H1 (cell line): ENCODE measurements around the gene GSG1L. TPM values are rescaled to one million over a fixed set of nuclear protein-coding genes. Genes with fewer than 3 reads are reported as not detected.

ENCODE experiments used
- CTCF ChIA-PET: fragments of 300-600 bp; sonication (Branson Sonifier 250); formaldehyde crosslinking; loops from one replicate; lab custom pipeline; 2021; ENCODE audit not compliant: partially characterized antibody; lab: Charles Lee
- POLR2A ChIA-PET: fragments of 300-600 bp; sonication (Branson Sonifier 250); formaldehyde crosslinking; loops from one replicate; lab custom pipeline; 2021; ENCODE audit warnings: inconsistent platforms; ENCODE audit not compliant: partially characterized antibody; lab: Charles Lee
- DNase-seq, 2 experiments: peaks; one replicate each; pipeline versions ENCODE4 v3.0.0 to v3.0.0-alpha.2; 2010 to 2022; ENCODE audit warnings: low spot score in 2 of 2, low read depth in 1 of 2, mixed read lengths in 1 of 2
- FAIRE-seq: peaks from 2 replicates; lab custom pipeline; 2011; peaks lifted over from hg19 to GRCh38; lab: Jason Lieb, UNC
- H2AFZ ChIP-seq: 2 replicates; pipeline ENCODE4 v1.8.1; 2012; ENCODE audit warnings: low read length, inconsistent platforms
- H2AK5ac ChIP-seq: 2 replicates; pipeline ENCODE4 v1.6.1; 2013; ENCODE audit warnings: low read depth, low read length
- H2BK120ac ChIP-seq: replicated peaks from 2 replicates; pipeline ENCODE3; 2013; ENCODE audit warnings: low read depth, low read length, inconsistent platforms
- H2BK12ac ChIP-seq: 2 replicates; pipeline ENCODE4 v1.6.1; 2013; ENCODE audit warnings: low read depth, low read length
- H2BK15ac ChIP-seq: 2 replicates; pipeline ENCODE4 v1.6.1; 2013; ENCODE audit warnings: low read length
- H2BK20ac ChIP-seq: 2 replicates; pipeline ENCODE4 v1.6.1; 2013; ENCODE audit warnings: low read length
- H2BK5ac ChIP-seq: 2 replicates; pipeline ENCODE4 v1.6.1; 2013; ENCODE audit warnings: low read depth, low read length
- H3K14ac ChIP-seq: 2 replicates; pipeline ENCODE4 v1.6.1; 2013; ENCODE audit warnings: inconsistent platforms; ENCODE audit not compliant: insufficient read length
- H3K18ac ChIP-seq: 2 replicates; pipeline ENCODE4 v1.6.1; 2013; ENCODE audit warnings: low read length; ENCODE audit errors: extremely low read depth
- H3K23ac ChIP-seq: 2 replicates; pipeline ENCODE4 v1.6.1; 2013; ENCODE audit warnings: inconsistent platforms; ENCODE audit not compliant: insufficient read length
- H3K23me2 ChIP-seq: 2 replicates; pipeline ENCODE4 v1.6.1; 2013; ENCODE audit warnings: low read depth, low read length
- H3K27ac ChIP-seq: 2 replicates; pipeline ENCODE4 v1.6.1; 2011; ENCODE audit warnings: low read depth, low read length, inconsistent platforms
- H3K27me3 ChIP-seq, 4 experiments: replicated peaks in 1 of 4; 1 replicate in 1 of 4; 2 replicates in 3 of 4; pipeline versions ENCODE4 v1.6.1 to v1.8.1; 2011 to 2013; ENCODE audit warnings: low read length in 3 of 4, mild to moderate bottlenecking in 3 of 4, inconsistent platforms in 2 of 4, mixed read lengths in 2 of 4, moderate library complexity in 1 of 4; ENCODE audit not compliant: control insufficient read depth in 3 of 4, insufficient read depth in 3 of 4; ENCODE audit errors: extremely low read depth in 1 of 4
- H3K36me3 ChIP-seq, 4 experiments: 2 replicates each; pipeline versions ENCODE4 v1.6.1 to v1.8.1; 2011 to 2013; ENCODE audit warnings: mild to moderate bottlenecking in 4 of 4, low read length in 3 of 4, moderate library complexity in 2 of 4, control low read depth in 1 of 4, inconsistent platforms in 1 of 4; ENCODE audit not compliant: insufficient read depth in 4 of 4, control insufficient read depth in 2 of 4
- H3K4ac ChIP-seq: replicated peaks from 2 replicates; pipeline ENCODE3; 2013; ENCODE audit warnings: low read length, low read depth, mixed read lengths, inconsistent platforms; ENCODE audit not compliant: insufficient read length
- H3K4me1 ChIP-seq, 4 experiments: replicated peaks in 1 of 4; 1 replicate in 1 of 4; 2 replicates in 3 of 4; pipeline versions ENCODE4 v1.6.1 to v1.8.1; 2011 to 2013; ENCODE audit warnings: low read length in 3 of 4, inconsistent platforms in 2 of 4, mixed read lengths in 1 of 4; ENCODE audit not compliant: insufficient read depth in 4 of 4, control insufficient read depth in 3 of 4
- H3K4me2 ChIP-seq, 2 experiments: 2 replicates each; pipeline versions ENCODE4 v1.6.1 to v1.8.1; 2011 to 2013; ENCODE audit warnings: low read depth in 2 of 2, low read length in 2 of 2, control low read depth in 1 of 2, inconsistent platforms in 1 of 2, mild to moderate bottlenecking in 1 of 2; ENCODE audit not compliant: insufficient read depth in 1 of 2
- H3K4me3 ChIP-seq, 4 experiments: fragments of 200-600, 300-600 bp in 1 of 4; sonication (generic), shearing (Covaris generic), sonication (Bioruptor Twin) in 1 of 4; 2 replicates each; pipeline versions ENCODE4 v1.5.1 to v1.8.1; 2011 to 2016; ENCODE audit warnings: low read length in 4 of 4, low read depth in 3 of 4, control low read depth in 2 of 4, inconsistent platforms in 2 of 4, mild to moderate bottlenecking in 2 of 4, mixed read lengths in 1 of 4, moderate library complexity in 1 of 4; ENCODE audit not compliant: insufficient read depth in 2 of 4; ENCODE audit errors: extremely low read depth in 1 of 4
- H3K56ac ChIP-seq: replicated peaks from 2 replicates; pipeline ENCODE3; 2013; ENCODE audit warnings: low read depth, mild to moderate bottlenecking, mixed read lengths, low read length, inconsistent platforms; ENCODE audit not compliant: insufficient read length
- H3K79me1 ChIP-seq: 2 replicates; pipeline ENCODE4 v1.6.1; 2013; ENCODE audit warnings: low read depth, low read length, control low read depth
- H3K79me2 ChIP-seq, 2 experiments: 2 replicates each; pipeline versions ENCODE4 v1.6.1 to v1.8.1; 2012 to 2013; ENCODE audit warnings: low read length in 2 of 2, mild to moderate bottlenecking in 2 of 2, inconsistent platforms in 1 of 2; ENCODE audit not compliant: insufficient read depth in 2 of 2, control insufficient read depth in 1 of 2
- H3K9ac ChIP-seq, 4 experiments: replicated peaks in 1 of 4; 1 replicate in 1 of 4; 2 replicates in 3 of 4; pipeline versions ENCODE4 v1.6.1 to v1.8.1; 2011 to 2013; ENCODE audit warnings: low read depth in 3 of 4, low read length in 3 of 4, control low read depth in 2 of 4, mild to moderate bottlenecking in 2 of 4, moderate library complexity in 2 of 4, inconsistent platforms in 1 of 4; ENCODE audit errors: extremely low read depth in 1 of 4
- H3K9me3 ChIP-seq, 2 experiments: 2 replicates each; pipeline versions ENCODE4 v1.6.1 to v1.8.1; 2012 to 2013; ENCODE audit warnings: mild to moderate bottlenecking in 2 of 2, moderate library complexity in 2 of 2, control low read depth in 1 of 2, inconsistent platforms in 1 of 2, low read depth in 1 of 2, low read length in 1 of 2, mixed read lengths in 1 of 2; ENCODE audit not compliant: insufficient read depth in 2 of 2
- H4K20me1 ChIP-seq, 2 experiments: replicated peaks in 1 of 2; 2 replicates each; pipeline versions ENCODE3 to v1.8.1; 2011 to 2013; ENCODE audit warnings: inconsistent platforms in 2 of 2, low read length in 2 of 2, mild to moderate bottlenecking in 1 of 2; ENCODE audit not compliant: insufficient read depth in 2 of 2, control insufficient read depth in 1 of 2
- H4K5ac ChIP-seq: 2 replicates; pipeline ENCODE4 v1.6.1; 2013; ENCODE audit warnings: low read length, low read depth, mixed read lengths, inconsistent platforms; ENCODE audit not compliant: insufficient read length
- H4K8ac ChIP-seq: 2 replicates; pipeline ENCODE4 v1.8.0; 2013; ENCODE audit warnings: mild to moderate bottlenecking, moderate library complexity, low read length, inconsistent platforms; ENCODE audit not compliant: insufficient read depth; ENCODE audit errors: extremely low read depth
- H4K91ac ChIP-seq: replicated peaks from 2 replicates; pipeline ENCODE3; 2013; ENCODE audit warnings: low read length, mixed read lengths, inconsistent platforms; ENCODE audit not compliant: insufficient read length
- RNF2 ChIP-seq: fragments of 200-900, 300-1000 bp; sonication (generic); IDR thresholded peaks from 2 replicates; pipeline ENCODE4 v1.7.1; 2016; ENCODE audit warnings: borderline replicate concordance, low read depth, mild to moderate bottlenecking, antibody characterized with exemption, low read length; ENCODE audit not compliant: poor library complexity, severe bottlenecking; ENCODE audit errors: missing control alignments
- WGBS, 2 experiments: shearing (Covaris generic) in 1 of 2; methylation state at CpG; one replicate each; pipeline versions ENCODE4 v1.1.6 to v1.1.7; 2013 to 2015; ENCODE audit warnings: low lambda C conversion rate in 2 of 2, mixed read lengths in 2 of 2, inconsistent platforms in 1 of 2, low coverage in 1 of 2, missing lambda C conversion rate in 1 of 2; ENCODE audit not compliant: insufficient replicate concordance in 2 of 2, insufficient coverage in 1 of 2, insufficient read length in 1 of 2; ENCODE audit errors: extremely low coverage in 1 of 2, missing lambda C conversion rate in 1 of 2; 5-methylcytosine and 5-hydroxymethylcytosine counted together
- polyA plus RNA-seq, 7 experiments: library from polyadenylated mRNA; depleted of rRNA in 3 of 7; stranded (reverse) in 5 of 7; unstranded in 2 of 7; fragments of >200 nt in 5 of 7; fragments of 200-250 nt in 2 of 7; gene quantifications; 1 replicate in 5 of 7; 2 replicates in 1 of 7; 4 replicates in 1 of 7; pipeline versions ENCODE4 v1.2.1 to v1.2.3, GENCODE V29; 2011 to 2013; ENCODE audit warnings: missing spikeins in 2 of 7, mixed read lengths in 2 of 7
- total RNA-seq: library from RNA; stranded (reverse); fragmentation: NEBNext Ultra II Directional; extraction: Animal tissue kit (Norgen Biotek cat#: 25700); gene quantifications from 2 replicates; pipeline ENCODE4 v1.2.1, GENCODE V29; 2021

The GSG1L gene
- total and polyA plus RNA-seq, 2 of the 8 experiments (the other 6 are each of a cell fraction or from before 2014, with no cell fraction given): 0.71 to 1.1 TPM

GRCh38 chr16:28041615-28042014, 21.9 kb downstream of the GSG1L start:
- no peak overlapping the region for H2BK12ac ChIP-seq
- ChIA-PET POLR2A (interaction anchor here (0.6 kb wide), 1 partner anchor 69 kb away, joined by 3 read pairs; no protein-coding TSS in a partner anchor), CTCF (interaction anchor here (0.6 to 1.3 kb wide), 4 partner anchors 17 to 49 kb away, joined by 3 to 4 read pairs (median 3); no protein-coding TSS in a partner anchor)
- H3K23ac ChIP-seq: no peak overlapping the region
- FAIRE-seq (no peak), DNase-seq (no peak)
- H4K8ac ChIP-seq: no peak overlapping the region
- H4K91ac ChIP-seq: no peak overlapping the region
- peaks cover 3% of the 10 kb centered on the region for H3K23me2 ChIP-seq
- H3K56ac ChIP-seq: no peak overlapping the region
- peaks cover 0 to 4% of the 10 kb centered on the region in 2 experiments for H4K20me1 ChIP-seq
- TF ChIP-seq RNF2: no peak
- no peak overlapping the region for H3K4me3 ChIP-seq
- no peak overlapping the region for H2AFZ ChIP-seq
- no peak overlapping the region for H3K9ac ChIP-seq
- no peak overlapping the region for H2AK5ac ChIP-seq
- H3K14ac ChIP-seq: no peak overlapping the region
- no peak overlapping the region for H2BK5ac ChIP-seq
- no peak overlapping the region for H3K4ac ChIP-seq
- H2BK20ac ChIP-seq: no peak overlapping the region
- no peak overlapping the region for H3K18ac ChIP-seq
- H3K9me3 ChIP-seq: no peaks in the 10 kb centered on the region; a peak in 1 of 4 replicates
- H3K4me2 ChIP-seq: no peak overlapping the region
- no peaks in the 10 kb centered on the region for H3K36me3 ChIP-seq
- no peaks in the 10 kb centered on the region for H3K79me1 ChIP-seq
- 88% methylated on average over 10 of the region's 10 CpGs; no CpG with 5 or more reads in 1 of the 2 experiments for WGBS, 2 experiments
- H2BK120ac ChIP-seq: no peak overlapping the region
- no peak overlapping the region for H2BK15ac ChIP-seq
- no peak overlapping the region for H3K27ac ChIP-seq
- H3K4me1 ChIP-seq: peaks cover 0 to 7% (median 3%) of the 10 kb centered on the region in 4 experiments; a peak in 5 of 7 replicates
- no peak overlapping the region for H4K5ac ChIP-seq
- H3K79me2 ChIP-seq: no peaks in the 10 kb centered on the region
- no peaks in the 10 kb centered on the region for H3K27me3 ChIP-seq
